HG03108 (cell line): Measurements from ENCODE around the gene OXNAD1.
"Not testable (repeated sequence)": the region's sequence is repeated elsewhere in the genome, so short reads cannot be mapped to it uniquely, and the experiment has no call there.

Experiments
- ATAC-seq: cut with Tn5 transposase; IDR thresholded peaks from one replicate; pipeline ENCODE4 v1.9.1; 2021; ENCODE audit warnings: moderate library complexity; ENCODE audit not compliant: unreplicated experiment

The OXNAD1 gene

GRCh38 chr3:16303037-16303575 lies 38.1 kb downstream of the OXNAD1 start:
- ATAC-seq: no peak

DNA sequence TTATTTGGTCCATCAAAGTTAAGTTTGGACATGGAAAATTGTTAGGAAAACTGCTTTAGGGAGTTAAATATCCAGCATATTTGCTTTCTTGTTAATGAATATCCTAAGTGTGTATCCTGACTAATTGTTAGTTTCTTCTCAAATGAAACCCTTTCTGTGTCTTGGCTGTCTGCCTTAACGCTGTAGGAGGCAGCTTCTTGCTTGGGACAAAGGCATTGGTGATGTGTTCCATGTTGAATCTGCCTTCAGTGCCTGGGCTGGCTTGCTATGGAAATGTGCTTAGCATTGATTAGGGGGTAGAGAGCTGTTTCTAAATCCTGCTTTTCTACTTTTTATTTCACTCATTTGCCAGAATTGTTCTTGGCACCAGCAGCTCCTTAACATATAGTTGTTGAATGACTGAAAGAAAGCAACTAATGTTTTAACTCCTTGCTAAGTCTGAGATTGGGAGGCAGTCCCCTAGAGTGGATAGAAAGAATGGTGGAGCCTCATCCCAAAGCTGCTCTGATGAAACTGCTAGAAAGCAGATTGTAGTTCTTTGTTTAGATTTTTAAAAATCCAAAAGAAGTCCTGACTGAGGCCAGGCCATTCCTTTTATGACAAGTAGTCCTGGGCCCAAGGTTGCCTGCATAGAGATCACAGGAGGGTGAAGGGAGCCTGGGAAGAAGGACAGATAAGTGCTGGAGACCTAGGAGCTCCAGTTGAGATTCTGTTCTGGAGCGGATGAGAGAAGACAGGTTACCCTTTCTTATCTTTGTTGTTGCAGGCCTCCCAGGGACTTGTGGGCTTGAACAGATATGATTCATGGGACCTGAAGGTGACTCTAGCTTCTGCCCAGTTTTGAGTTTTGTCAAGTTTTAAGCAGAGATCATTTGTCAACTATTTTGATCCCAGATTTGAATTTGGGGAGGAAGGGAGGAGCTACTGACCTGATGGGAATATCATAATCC lies 39.3 kb downstream of the OXNAD1 start:
- no peak for ATAC-seq

DNA sequence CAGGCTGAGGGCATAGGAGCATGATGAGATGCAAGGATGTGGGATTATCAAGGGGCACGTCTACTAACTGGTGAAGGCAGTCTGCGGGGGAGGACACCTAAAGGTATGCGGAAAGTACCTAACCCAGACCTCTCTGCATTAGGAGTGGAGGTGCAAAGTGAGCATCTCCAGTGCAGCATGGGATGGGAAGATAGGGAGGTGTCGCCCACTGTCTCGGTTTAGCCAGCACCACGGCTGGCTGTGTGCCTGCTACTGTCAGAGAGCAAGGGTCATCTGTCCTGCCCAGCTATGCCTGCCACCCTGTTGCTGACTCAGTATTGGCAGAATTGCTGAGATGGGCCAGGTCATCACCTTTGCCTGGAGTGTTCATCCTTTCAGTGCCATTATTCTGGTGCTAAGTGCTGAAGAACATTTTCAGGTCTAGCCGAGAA lies 40.1 kb downstream of the OXNAD1 start:
- ATAC-seq: no peak

- no peak for ATAC-seq
Measured at GRCh38 chr3:16307832-16308531, 43.0 kb downstream of the OXNAD1 start.

DNA sequence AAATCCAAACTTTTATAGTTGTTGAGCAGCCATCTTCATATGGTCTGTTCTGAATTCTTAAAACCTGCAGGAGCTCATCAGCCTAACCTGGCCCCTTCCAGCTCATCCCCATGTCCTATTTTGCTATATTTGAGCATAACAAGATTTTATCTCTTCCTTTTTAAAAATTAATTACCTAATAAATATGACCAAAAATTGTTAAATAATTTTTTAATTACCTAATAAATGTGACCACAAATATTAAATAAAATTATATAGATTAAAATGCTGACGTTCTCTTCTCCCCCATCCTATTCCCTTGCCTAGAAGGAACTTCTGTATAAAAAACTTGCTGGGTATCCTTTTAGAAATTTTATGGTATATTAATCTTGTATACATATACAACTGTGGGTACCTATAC lies 43.7 kb downstream of the OXNAD1 start:
- no peak for ATAC-seq

- ATAC-seq: peak; percentile 60
Measured at GRCh38 chr3:16309558-16309957, 44.5 kb downstream of the OXNAD1 start.

- not testable (repeated sequence) for ATAC-seq
Measured at GRCh38 chr3:16310486-16310885, 45.5 kb downstream of the OXNAD1 start.

DNA sequence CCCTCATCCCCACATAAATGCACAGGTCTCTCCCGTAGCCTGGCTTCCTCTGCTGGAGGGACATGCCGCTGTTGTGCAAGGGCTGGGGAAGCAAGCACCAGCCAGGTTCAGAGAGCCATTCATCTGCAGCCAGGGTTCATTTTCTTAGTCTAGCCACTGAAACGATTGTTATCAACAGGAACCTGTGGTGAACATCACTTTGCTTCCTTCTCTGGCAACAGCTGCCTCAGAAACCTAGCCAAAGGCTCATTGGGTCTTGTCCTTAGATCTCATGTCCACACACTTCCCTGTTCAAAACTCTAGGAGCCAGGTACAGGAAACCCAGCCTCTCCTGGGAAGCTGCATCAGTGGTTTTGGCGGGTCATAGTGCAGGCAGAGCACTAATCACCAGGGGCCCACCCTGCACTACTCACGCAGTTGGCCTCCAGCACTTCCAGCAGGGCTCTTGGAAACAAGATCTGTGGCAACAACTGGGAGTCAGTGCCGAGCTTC lies 47.0 kb downstream of the OXNAD1 start:
- ATAC-seq: peak; percentile 70

DNA sequence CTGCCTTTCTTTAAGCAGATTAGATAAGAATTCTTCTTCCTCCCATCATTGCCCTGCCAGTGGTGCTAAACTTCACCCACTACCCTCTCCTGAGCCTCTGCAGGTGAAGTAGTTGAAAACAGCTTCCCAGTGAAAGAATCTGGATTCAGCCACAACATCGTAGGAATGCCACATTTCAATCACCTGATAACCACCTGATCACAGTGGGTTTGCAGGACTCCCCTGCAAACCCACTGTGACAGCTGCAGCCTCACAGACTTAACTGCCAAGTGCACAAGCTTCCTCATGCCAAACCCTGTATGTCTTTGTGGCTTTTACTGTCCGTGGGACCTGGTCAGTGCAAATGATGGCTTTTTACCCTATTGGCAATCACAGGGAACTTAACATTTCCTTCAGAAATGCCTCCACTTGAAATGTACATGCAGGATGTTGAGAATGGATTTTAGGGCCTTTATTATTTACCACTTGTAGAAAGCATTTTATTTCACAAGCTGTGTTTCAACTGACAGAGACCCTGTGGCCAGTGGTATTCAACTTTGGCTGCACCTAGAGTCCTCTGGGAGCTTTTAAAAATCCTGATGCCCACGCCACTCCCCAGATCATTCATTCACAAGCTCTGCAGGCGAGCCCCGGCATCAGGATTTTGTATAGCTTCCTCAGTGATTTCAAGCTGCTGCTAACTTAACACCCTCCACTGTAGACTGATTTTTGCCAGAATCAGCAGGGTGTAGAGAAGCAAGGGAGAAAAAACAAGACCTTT lies 49.1 kb downstream of the OXNAD1 start:
- ATAC-seq: no peak

DNA sequence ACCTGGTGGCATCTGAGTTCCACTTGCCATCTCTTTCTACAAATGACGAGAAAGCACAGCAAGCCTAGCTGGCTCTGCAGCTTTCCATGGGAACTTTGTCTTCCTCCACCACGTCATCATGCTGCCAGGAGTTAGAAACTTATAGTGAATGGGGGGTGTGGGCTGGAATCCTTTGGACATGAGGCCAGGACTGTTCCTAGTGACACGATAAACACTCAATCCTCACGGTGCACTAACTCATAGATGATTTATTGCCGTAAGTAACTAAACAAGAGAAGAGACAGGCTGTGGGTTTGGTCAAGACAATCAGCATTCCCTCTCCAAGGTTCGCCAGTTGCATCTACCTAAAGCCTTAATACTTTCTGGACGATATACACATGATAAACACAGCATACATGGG lies 50.6 kb downstream of the OXNAD1 start:
- no peak for ATAC-seq

DNA sequence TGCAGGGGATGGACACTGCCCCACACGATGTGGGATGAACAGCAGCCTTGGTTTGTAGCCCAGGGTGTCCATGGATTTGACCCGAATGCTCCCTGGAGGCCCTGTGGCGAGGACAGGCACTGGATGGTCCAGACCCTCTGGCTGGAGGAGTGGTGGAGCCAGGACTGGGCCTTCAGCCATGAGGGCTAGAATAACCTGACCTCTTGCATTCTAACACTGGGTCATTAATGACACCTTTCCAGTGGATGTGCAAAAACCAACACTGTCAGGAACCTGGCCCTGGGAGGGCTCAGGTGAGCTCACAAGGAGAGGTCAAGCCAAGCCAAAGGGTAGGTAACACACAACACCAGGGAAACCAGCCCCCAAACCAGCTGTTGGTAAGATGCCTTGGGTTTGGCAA lies 51.4 kb downstream of the OXNAD1 start:
- no peak for ATAC-seq

- no peak for ATAC-seq
Measured at GRCh38 chr3:16316847-16317560, 52.0 kb downstream of the OXNAD1 start.

- no peak for ATAC-seq
Measured at GRCh38 chr3:16317561-16317945, 52.5 kb downstream of the OXNAD1 start.

DNA sequence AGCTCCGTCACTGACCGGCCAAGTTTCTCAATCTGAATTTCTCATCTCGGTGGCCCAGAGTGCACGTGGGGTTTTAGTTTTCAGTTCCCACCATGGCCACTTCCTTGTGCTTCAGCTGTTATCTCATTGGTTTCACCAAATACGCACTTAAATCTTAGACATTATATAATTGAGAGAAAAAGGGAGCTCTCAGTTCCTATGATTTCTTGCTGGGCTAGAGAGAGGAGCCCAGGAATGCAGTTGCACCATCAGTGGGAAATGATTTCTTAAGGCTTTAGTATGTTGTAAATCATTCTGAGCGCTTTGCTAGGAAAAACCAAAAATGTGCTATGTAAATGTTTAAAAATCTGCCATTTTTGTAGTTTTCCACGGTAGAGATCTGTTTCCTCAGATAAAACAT lies 53.2 kb downstream of the OXNAD1 start:
- no peak for ATAC-seq

DNA sequence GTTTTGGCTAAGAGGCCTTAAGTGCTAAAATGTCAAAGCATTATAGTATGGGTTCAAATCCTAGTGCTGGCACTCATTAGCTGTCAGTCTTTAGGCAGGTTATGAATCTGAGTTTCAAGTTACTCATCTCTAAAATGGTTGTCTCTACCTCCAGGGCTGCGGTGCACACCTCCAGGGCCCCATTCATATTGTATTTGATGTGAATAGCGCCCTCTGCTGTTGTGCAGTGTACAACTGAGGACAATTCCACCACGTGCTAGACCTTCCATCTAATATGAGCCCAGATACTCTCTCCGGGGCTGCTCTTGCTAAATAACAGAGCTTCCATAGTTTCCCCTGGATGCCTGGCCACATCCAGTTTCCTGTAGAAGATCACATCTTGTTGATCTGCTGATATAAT lies 54.3 kb downstream of the OXNAD1 start:
- no peak for ATAC-seq

DNA sequence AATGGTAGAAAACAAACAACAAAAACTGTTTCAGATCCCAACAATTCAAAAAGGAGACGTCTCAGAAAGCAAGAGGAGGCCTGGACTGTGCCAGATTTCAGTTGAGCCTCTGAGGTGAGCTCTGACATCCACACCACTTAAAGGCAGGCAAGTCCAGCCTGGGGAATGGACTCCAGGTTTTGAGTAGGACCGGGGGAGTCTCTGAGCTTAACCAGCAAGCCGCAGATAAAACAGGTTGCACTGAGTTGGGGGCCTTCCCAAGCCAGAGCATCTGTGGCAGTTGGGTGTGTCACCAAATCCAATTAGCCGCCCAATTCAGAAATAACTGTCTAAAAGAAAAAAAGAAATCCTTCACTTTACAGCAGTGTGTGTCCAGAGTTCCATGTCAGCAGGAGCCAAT lies 54.7 kb downstream of the OXNAD1 start:
- no peak for ATAC-seq

GRCh38 chr3:16320711-16321110 lies 55.7 kb downstream of the OXNAD1 start:
- ATAC-seq: no peak

DNA sequence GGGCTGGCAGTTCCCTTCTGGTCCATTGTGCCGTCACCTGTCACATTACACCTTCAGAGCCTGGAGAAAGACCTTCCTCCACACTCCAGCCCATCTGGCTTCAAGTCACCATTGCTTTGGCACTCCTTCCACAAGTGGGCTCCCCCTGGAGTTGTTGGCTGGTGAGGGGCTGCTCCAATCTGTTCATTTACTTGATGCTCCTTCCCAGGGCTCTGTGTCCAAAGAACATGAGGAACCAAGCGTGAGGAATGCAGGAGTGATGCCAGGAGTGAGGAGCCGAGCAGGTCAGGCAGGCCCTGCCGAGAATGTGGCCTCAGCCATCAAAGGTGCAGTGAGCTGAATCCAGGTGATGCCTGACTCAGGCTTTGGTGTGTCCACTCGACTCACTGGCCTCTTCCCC lies 57.2 kb downstream of the OXNAD1 start:
- ATAC-seq: no peak

- ATAC-seq: no peak
Measured at GRCh38 chr3:16323737-16324136, 58.7 kb downstream of the OXNAD1 start.

- ATAC-seq: no peak
Measured at GRCh38 chr3:16325850-16326249, 60.8 kb downstream of the OXNAD1 start.
